CD4-positive, alpha-beta T cell treated with Interferon alpha-2 for 1 hour (primary cell): ENCODE results near the gene ZNF555.
A peak's percentile ranks its signal among the peaks of the same experiment; 100 is the strongest.
"Not testable (repeated sequence)": the region's sequence is repeated elsewhere in the genome, so short reads cannot be mapped to it uniquely, and the experiment has no call there.

Experiments
- DNase-seq, 2 donors: peaks; one replicate each; pipeline ENCODE4 v3.0.0-alpha.2; 2020 to 2022

ZNF555 gene

DNA sequence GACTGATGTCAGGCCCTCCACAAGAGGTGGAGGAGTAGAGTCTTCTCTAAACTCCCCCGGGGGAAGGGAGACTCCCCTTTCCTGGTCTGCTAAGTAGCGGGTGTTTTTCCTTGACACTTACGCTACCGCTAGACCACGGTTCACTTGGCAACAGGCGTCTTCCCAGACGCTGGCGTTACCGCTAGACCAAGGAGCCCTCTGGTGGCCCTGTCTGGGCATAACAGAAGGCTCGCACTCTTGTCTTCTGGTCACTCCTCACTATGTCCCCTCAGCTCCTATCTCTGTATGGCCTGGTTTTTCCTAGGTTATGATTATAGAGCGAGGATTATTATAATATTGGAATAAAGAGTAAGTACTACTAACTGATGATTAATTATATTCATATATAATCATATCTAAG lies 30.9 kb downstream of the ZNF555 start:
- peak; percentile 6 to 22 for DNase-seq

- no peak for DNase-seq
Measured at GRCh38 chr19:2877398-2878331, 36.4 kb downstream of the ZNF555 start.

DNA sequence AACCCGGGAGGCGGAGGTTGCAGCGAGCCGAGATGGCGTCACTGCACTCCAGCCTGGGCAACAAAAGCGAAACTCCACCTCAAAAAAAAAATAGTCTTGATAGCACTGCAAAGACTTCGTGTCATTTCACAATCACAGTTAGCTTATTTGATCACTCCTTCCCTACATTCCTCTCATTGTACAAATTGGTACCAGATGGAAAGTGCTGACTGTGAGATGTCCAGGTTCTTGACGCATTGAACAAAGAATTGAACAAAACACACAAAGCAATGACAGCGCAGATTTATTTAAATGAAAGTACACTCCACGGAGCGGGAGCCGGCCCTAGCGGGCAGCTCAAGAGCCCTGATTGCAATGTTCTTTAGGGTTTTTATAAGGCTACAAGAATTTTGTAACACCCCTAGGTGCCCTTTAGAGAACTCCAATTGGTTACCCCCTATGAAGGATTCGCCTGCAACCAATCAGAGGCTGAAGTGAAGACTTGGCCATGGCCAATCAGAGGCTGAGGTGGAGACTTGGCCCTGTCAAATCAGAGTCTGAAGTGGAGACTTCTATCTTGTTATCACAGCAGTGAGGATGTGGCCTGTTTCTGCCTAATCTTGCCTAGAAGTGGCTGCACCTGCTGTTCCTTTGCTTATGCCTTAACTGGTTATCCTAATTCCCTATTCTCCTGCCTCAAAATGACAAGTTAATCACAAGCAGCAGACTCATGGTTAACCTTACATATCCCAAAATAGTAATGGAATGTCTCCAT lies 42.6 kb downstream of the ZNF555 start:
- no peak for DNase-seq

- DNase-seq, result no peak
Measured at GRCh38 chr19:2885736-2886135, 44.5 kb downstream of the ZNF555 start.

- DNase-seq, result peak in 1 of 2 donors; percentile 52
Measured at GRCh38 chr19:2887391-2887914, 46.2 kb downstream of the ZNF555 start.

DNA sequence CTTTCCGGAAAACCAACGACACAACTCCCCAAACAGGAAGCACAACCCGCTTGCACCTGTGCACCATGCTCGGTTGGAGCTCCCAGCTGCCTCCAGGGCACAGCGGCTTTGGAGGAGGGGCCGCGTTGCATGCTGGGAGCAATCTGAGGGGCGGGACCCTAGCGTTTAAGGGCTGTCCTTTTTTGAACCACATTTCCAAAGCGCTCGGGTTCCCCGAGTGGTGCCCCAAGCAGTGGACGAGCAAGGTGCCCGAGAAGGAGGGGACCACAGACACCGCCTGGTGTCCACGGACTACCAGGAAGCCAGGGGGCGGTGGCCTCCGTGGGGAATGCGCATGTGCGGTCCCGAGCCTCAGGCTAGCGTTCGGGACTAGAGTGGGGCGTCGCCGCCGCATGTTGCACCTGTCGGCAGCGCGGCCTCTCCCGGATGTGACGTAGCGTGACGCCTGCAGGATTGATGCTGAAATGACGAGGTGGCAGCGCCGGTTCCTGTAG lies 47.5 kb downstream of the ZNF555 start:
- DNase-seq, result peak; percentile 68 to 84

DNA sequence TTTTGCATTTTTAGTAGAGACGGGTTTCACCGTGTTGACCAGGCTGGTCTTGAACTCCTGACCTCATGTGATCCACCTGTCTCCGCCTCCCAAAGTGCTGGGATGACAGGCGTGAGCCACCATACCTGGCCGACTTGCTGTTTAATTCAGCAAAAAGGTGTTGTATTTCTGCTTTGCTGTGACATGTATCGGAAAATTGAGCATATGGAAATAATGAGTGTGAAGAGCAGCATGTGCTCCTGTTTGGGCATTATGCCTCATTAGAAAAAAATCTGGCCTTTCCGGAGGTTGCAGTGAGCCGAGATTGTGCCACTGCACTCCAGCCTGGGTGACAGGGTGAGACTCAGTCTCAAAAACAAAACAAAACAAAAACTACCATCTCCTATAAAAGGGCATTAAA lies 49.3 kb downstream of the ZNF555 start:
- not testable (repeated sequence) for DNase-seq

DNA sequence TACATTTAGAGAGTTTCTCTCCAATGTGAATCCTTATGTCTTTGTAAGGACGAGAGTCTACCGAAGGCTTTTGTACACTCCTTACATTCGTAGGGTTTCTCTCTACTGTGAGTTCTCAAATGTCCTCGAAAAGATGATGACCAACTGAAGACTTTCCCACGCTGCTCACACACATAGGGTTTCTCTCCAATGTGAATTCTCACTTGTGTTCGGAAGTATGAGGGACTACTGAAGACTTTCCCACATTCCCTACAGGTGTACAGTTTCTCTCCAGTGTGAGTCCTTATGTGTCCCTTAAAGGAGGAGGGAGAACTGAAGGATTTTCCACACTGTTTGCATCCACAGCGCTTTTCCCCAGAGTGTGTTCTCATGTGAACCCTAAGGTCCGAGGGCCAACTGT lies 55.4 kb downstream of the ZNF555 start:
- DNase-seq, result no peak

GRCh38 chr19:2900296-2901252 lies 59.3 kb downstream of the ZNF555 start, which contains the start of gene ZNF57:
TSS of gene ZNF57 (plus strand) at chr19:2900928. CDS start at chr19:2901046, 118 bp downstream.
- peak; percentile 98 for DNase-seq

- DNase-seq, result no peak
Measured at GRCh38 chr19:2902590-2903218, 61.4 kb downstream of the ZNF555 start.

GRCh38 chr19:2903326-2903725 lies 62.1 kb downstream of the ZNF555 start:
- DNase-seq, result not testable (repeated sequence)

DNA sequence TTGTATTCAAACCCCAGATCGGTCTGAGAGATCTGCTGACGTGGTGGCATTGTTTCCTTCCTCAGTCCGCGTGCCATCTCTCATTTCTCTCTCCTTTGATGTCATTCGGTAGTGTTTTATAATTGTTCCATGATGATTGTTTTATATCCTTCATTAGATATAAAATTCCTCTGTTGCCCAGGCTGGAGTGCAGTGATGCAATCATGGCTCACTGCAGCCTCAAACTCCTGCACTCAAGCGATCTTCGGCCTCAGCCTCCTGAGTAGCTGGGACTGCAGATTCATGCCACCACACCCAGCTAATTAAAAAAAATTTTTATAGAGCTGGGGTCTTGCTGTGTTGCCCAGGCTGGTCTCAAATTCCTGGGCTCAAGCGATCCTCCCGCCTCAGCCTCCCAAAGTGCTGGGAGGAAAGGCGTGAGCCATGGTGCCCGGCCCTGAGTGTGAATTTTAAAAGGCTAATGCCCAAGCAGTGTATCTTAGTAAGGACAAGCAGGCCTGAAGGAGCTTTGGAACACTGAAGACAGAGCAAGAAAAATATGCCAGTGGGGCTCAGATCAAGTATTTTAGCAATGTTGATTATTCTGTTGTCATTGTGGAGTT lies 64.7 kb downstream of the ZNF555 start:
- DNase-seq, result no peak

DNA sequence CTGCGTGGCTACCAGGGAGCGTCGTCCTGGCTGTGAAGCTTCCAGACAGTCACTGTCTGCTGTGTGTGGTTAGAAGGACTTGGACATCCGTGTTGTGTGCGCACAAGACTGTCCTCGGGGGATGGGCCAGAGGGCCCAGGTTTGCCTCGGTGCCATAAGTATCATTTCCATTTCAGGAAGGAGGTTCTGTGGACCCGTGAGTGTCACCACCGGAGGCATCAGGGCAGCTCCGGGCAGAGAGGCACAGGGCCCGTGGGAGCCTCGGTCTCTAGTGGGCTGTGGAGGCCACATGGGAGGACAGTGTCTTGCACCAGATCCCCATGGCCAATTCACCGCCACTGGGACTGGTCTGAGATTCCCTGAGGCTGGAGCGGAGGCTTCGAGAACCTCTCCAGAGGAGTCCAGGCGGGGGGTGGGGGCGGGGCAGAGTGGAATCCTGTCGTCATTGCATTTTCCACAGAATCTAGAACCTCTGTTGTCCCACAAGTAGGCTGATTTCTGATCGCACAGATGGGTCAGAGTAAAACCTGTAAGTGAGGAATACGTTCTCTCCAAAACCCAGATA lies 65.4 kb downstream of the ZNF555 start:
- no peak for DNase-seq
